ENCODE measurements around the gene OLFML3. TPM values are rescaled to one million over a fixed set of nuclear protein-coding genes. Genes with fewer than 3 reads are reported as not detected.

Gene OLFML3
- total RNA-seq, 6 donors from 2014 or later = 11.5 to 59.9 (median 36.6) TPM

DNA sequence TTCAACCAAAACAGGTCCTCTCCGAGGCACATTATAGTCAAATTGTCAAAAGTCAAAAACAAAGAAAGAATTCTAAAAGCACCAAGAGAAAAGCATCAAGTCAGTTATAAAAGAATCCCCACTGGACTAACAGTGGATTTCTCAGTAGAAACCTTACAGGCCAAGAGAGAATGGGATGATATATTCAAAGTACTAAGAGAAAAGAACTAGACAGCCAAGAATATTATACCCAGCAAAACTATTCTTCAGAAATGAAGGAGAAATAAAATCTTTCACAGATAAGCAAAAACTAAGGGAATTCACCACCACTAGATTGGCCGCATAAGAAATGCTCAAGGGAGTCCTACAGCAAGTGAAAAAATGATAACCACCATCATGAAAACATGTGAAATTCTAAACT lies 16.1 kb downstream of the OLFML3 start:
- 94 to 97% methylated on average over 2 of the region's 2 CpGs for WGBS, 2 donors
- Histone ChIP-seq H3K4me1 (peaks cover 0 to 5% (median 0%) of the 10 kb centered on the region in 4 donors), H3K36me3 (no peaks in the 10 kb centered on the region), H3K4me3 (no peak overlapping the region), H3K9me3 (peaks cover 6 to 17% (median 12%) of the 10 kb centered on the region in 4 donors), H3K27ac (no peak overlapping the region), H3K27me3 (no peaks in the 10 kb centered on the region)
- TF ChIP-seq EP300 (IDR thresholded peaks at IDR 0.05) = no peak
- ATAC-seq (ENCODE audit: low FRiP score in 2 of 2) (no peak), DNase-seq (no peak)

DNA sequence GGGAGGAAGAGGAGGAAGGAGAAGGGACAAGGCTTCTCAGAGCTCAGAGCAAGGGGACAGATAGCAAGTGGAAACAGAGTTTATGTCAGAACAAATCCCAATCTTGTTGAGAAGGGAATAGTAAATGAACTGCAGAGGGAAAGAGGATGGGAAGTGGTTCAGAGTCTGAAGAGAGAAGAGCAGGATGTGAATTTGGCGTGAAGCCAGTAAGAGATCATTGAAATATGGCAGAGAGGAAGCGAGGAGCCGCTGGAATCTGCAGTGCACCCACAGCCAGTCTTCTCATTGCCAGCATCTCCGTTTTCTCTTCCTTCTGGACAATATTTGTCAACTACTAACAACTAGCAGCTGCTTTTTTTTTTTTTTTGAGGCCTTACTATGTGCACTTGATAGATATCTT lies 19.1 kb downstream of the OLFML3 start:
- Histone ChIP-seq H3K4me3 (no peak overlapping the region), H3K9me3 (peaks cover 6 to 17% (median 12%) of the 10 kb centered on the region in 4 donors), H3K27me3 (no peaks in the 10 kb centered on the region), H3K4me1 (peaks cover 0 to 5% (median 0%) of the 10 kb centered on the region in 4 donors), H3K27ac (no peak overlapping the region), H3K36me3 (no peaks in the 10 kb centered on the region)
- ATAC-seq (ENCODE audit: low FRiP score in 2 of 2) (no peak), DNase-seq (no peak)
- 15 to 29% methylated on average over 4 of the region's 4 CpGs for WGBS, 2 donors
- TF ChIP-seq, protein P1, sequence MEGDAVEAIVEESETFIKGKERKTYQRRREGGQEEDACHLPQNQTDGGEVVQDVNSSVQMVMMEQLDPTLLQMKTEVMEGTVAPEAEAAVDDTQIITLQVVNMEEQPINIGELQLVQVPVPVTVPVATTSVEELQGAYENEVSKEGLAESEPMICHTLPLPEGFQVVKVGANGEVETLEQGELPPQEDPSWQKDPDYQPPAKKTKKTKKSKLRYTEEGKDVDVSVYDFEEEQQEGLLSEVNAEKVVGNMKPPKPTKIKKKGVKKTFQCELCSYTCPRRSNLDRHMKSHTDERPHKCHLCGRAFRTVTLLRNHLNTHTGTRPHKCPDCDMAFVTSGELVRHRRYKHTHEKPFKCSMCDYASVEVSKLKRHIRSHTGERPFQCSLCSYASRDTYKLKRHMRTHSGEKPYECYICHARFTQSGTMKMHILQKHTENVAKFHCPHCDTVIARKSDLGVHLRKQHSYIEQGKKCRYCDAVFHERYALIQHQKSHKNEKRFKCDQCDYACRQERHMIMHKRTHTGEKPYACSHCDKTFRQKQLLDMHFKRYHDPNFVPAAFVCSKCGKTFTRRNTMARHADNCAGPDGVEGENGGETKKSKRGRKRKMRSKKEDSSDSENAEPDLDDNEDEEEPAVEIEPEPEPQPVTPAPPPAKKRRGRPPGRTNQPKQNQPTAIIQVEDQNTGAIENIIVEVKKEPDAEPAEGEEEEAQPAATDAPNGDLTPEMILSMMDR (IDR thresholded peaks at IDR 0.05) = no peak
- TF ChIP-seq POLR2A (IDR thresholded peaks at IDR 0.05) = no peak
- no peak for TF ChIP-seq EP300 (IDR thresholded peaks at IDR 0.05)
- TF ChIP-seq POLR2AphosphoS5 (IDR thresholded peaks at IDR 0.05) = no peak

DNA sequence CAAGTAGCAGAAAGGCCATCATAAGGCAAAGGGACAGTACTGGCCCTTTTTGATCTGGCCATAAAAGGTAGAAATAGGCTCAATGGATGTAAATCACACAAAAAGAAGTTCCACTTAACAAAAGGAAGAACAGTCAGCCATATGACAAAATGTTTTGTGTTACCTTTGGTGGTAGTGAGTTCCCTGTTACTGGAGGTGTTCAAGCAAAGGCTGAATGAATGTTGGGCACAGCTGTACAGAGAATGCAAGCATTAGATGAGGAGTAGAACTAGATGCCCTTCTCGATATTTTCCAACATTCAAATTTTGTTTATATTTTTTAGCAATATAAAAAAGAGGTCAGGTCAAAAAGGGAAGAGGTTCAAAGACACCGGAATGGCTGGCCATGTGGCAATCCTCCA lies 20.0 kb downstream of the OLFML3 start:
- no peak for ATAC-seq (ENCODE audit: low FRiP score in 2 of 2)
- Histone ChIP-seq H3K9me3 (peaks cover 6 to 14% (median 12%) of the 10 kb centered on the region in 4 donors), H3K4me3 (no peak overlapping the region), H3K27me3 (no peaks in the 10 kb centered on the region), H3K36me3 (no peaks in the 10 kb centered on the region), H3K4me1 (peaks cover 0 to 5% (median 0%) of the 10 kb centered on the region in 4 donors), H3K27ac (no peak overlapping the region)
- WGBS, 2 donors = 78 to 92% methylated on average over 2 of the region's 2 CpGs
- TF ChIP-seq POLR2AphosphoS5 (IDR thresholded peaks at IDR 0.05) = no peak
- TF ChIP-seq POLR2A (IDR thresholded peaks at IDR 0.05) = no peak
- TF ChIP-seq EP300 (IDR thresholded peaks at IDR 0.05) = no peak
- TF ChIP-seq, protein P1 (IDR thresholded peaks at IDR 0.05) = no peak
- no peak for DNase-seq

DNA sequence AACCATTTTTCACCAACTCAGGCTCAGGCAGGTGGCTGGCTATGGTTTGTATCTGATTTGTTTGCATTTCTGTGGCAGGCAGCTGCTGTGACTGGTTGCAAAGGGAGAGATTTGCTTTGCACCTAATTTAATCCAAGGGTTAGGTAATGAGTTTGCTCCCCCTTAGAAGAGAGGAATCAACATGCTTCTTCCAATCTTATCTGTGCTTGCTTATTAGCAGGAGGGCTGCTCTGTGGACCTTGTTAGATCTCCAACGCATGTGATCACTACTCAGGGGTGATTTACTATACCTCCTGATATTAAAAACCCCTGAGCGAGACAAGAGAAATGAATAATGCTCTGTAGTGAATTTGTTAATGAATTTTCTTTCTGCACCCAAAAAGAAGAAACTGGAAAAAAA lies 20.5 kb downstream of the OLFML3 start:
- no peak for ATAC-seq (ENCODE audit: low FRiP score in 2 of 2)
- H3K27me3 ChIP-seq = no peaks in the 10 kb centered on the region
- H3K36me3 ChIP-seq = no peaks in the 10 kb centered on the region
- peaks cover 6 to 12% (median 8%) of the 10 kb centered on the region in 4 donors for H3K9me3 ChIP-seq
- H3K4me3 ChIP-seq = no peak overlapping the region
- WGBS, 2 donors = 89 to 93% methylated on average over 2 of the region's 2 CpGs
- DNase-seq = no peak
- H3K27ac ChIP-seq = no peak overlapping the region
- H3K4me1 ChIP-seq = peaks cover 0 to 5% (median 0%) of the 10 kb centered on the region in 4 donors
- TF ChIP-seq EP300 (IDR thresholded peaks at IDR 0.05) = no peak
- TF ChIP-seq POLR2AphosphoS5 (IDR thresholded peaks at IDR 0.05) = no peak
- TF ChIP-seq, protein P1 (IDR thresholded peaks at IDR 0.05) = no peak
- no peak for TF ChIP-seq POLR2A (IDR thresholded peaks at IDR 0.05)

DNA sequence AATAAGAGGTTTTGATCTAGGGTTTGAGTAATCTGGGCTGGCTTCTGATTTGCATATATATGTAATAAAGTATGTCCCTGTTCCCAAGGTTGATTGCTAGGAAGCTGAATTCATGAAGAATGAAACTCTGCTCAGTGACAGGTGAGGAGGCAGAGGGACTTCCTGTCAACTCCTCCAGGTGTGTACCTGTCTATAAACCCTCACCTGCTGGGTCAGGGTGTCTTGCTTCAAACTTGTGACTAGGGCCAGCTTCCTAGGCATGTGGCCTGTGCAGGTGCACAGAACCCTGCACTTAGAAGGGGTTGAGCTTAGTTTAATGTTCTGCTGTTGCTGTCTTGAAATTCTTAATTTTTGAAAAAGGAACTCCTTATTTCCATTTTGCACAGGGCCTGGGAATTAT lies 21.1 kb downstream of the OLFML3 start:
- H3K36me3 ChIP-seq = no peaks in the 10 kb centered on the region
- no peak for DNase-seq
- H3K27me3 ChIP-seq = no peaks in the 10 kb centered on the region
- H3K4me1 ChIP-seq = peaks cover 0 to 5% (median 0%) of the 10 kb centered on the region in 4 donors
- no peak overlapping the region for H3K27ac ChIP-seq
- H3K4me3 ChIP-seq = no peak overlapping the region
- peaks cover 1 to 6% (median 3%) of the 10 kb centered on the region in 4 donors for H3K9me3 ChIP-seq
- TF ChIP-seq POLR2A (IDR thresholded peaks at IDR 0.05) (no peak), POLR2AphosphoS5 (IDR thresholded peaks at IDR 0.05) (no peak), EP300 (IDR thresholded peaks at IDR 0.05) (no peak)
- TF ChIP-seq, protein P1 (IDR thresholded peaks at IDR 0.05) = no peak
- no peak for ATAC-seq (ENCODE audit: low FRiP score in 2 of 2)
